Uterus (tissue), 4 donors: ENCODE measurements around the gene TRIM50. TPM values are rescaled to one million over a fixed set of nuclear protein-coding genes. Genes with fewer than 3 reads are reported as not detected.
"Not testable (repeated sequence)": the region's sequence is repeated elsewhere in the genome, so short reads cannot be mapped to it uniquely, and the experiment has no call there.

Experiments
- DNase-seq, 2 donors: peaks; one replicate each; pipeline ENCODE4 v3.0.0-alpha.2; 2019 to 2020
- H3K27ac ChIP-seq, 2 donors: fragments of 200-600 bp; sonication (generic); 1 replicate in 1 of 2; 2 replicates in 1 of 2; pipeline ENCODE4 v1.5.1; 2016 to 2018
- H3K27me3 ChIP-seq, 2 donors: fragments of 200-600 bp; sonication (generic); one replicate each; pipeline ENCODE4 v1.5.1; 2018 to 2019; ENCODE audit warnings: control low read depth in 1 of 2
- H3K36me3 ChIP-seq, 2 donors: fragments of 200-600 bp; sonication (generic); one replicate each; pipeline ENCODE4 v1.5.1; 2019; ENCODE audit warnings: control low read depth in 1 of 2
- H3K4me1 ChIP-seq, 2 donors: fragments of 200-600 bp; sonication (generic); one replicate each; pipeline ENCODE4 v1.5.1; 2018 to 2019; ENCODE audit warnings: control low read depth in 1 of 2
- H3K4me3 ChIP-seq, 2 donors: fragments of 200-600 bp; sonication (generic); 1 replicate in 1 of 2; 2 replicates in 1 of 2; pipeline ENCODE4 v1.5.1; 2018 to 2019; ENCODE audit warnings: mild to moderate bottlenecking in 1 of 2
- H3K9me3 ChIP-seq, 2 donors: fragments of 200-600 bp; sonication (generic); one replicate each; pipeline ENCODE4 v1.5.1; 2019; ENCODE audit warnings: control low read depth in 1 of 2
- CTCF ChIP-seq, 4 experiments: fragments of 200-600 bp in 2 of 4; fragments of 450-650 bp in 2 of 4; sonication (generic) in 2 of 4; IDR thresholded peaks; one replicate each; pipeline ENCODE4 v1.5.1; 2016 to 2019; ENCODE audit warnings: antibody characterized with exemption in 4 of 4, mild to moderate bottlenecking in 2 of 4, moderate library complexity in 1 of 4
- POLR2A ChIP-seq, 2 donors: fragments of 450-650 bp; IDR thresholded peaks; one replicate each; pipeline ENCODE4 v1.6.1; 2016; ENCODE audit warnings: antibody characterized with exemption in 2 of 2, mild to moderate bottlenecking in 1 of 2, moderate library complexity in 1 of 2
- intact Hi-C: fragments of 100-400 bp; cut with DNase I; formaldehyde crosslinking; loops from one replicate; pipeline ENCODE4 v1.15.1; 2023; ENCODE audit warnings: low total_unique reads
- total RNA-seq, 4 donors: library from RNA; depleted of rRNA in 3 of 4; stranded (reverse); fragments of >200 nt in 3 of 4; gene quantifications; one replicate each; pipeline versions ENCODE4 v1.1.0 to v1.2.4, GENCODE V29; 2014 to 2023
- donor health status: DM: yes; HTN: yes; CAD: no.

Gene TRIM50
- total RNA-seq, 4 donors from 2014 or later: 0.21 TPM; not detected in 3

GRCh38 chr7:73307436-73307835, 20.4 kb downstream of the TRIM50 start:
- no peaks in the 10 kb centered on the region for H3K36me3 ChIP-seq
- H3K27me3 ChIP-seq: no peaks in the 10 kb centered on the region
- no peak overlapping the region for H3K4me3 ChIP-seq
- peaks cover 0 to 3% of the 10 kb centered on the region in 2 donors for H3K4me1 ChIP-seq
- intact Hi-C loops: no loop called here
- no peak overlapping the region for H3K27ac ChIP-seq
- TF ChIP-seq CTCF (IDR thresholded peaks at IDR 0.05) (no peak), POLR2A (IDR thresholded peaks at IDR 0.05) (no peak)
- H3K9me3 ChIP-seq: no peaks in the 10 kb centered on the region
- no peak for DNase-seq

- DNase-seq, H3K4me3 ChIP-seq, H3K4me1 ChIP-seq, intact Hi-C loops, H3K27ac ChIP-seq, H3K27me3 ChIP-seq, H3K36me3 ChIP-seq, H3K9me3 ChIP-seq: not testable (repeated sequence)
Measured at GRCh38 chr7:73304612-73305387, 23.1 kb downstream of the TRIM50 start.

GRCh38 chr7:73304071-73304470, 23.8 kb downstream of the TRIM50 start:
- Histone ChIP-seq H3K27me3 (no peaks in the 10 kb centered on the region), H3K4me1 (peaks cover 0 to 2% of the 10 kb centered on the region in 2 donors), H3K27ac (no peak overlapping the region), H3K4me3 (no peak overlapping the region), H3K9me3 (no peaks in the 10 kb centered on the region), H3K36me3 (no peaks in the 10 kb centered on the region)
- DNase-seq: no peak
- TF ChIP-seq CTCF (IDR thresholded peaks at IDR 0.05): no peak
- no peak for TF ChIP-seq POLR2A (IDR thresholded peaks at IDR 0.05)
- intact Hi-C loops: no loop called here

- Histone ChIP-seq H3K9me3 (no peaks in the 10 kb centered on the region), H3K36me3 (no peaks in the 10 kb centered on the region), H3K27me3 (no peaks in the 10 kb centered on the region), H3K4me1 (no peaks in the 10 kb centered on the region), H3K27ac (no peak overlapping the region), H3K4me3 (no peak overlapping the region)
- no peak for DNase-seq
- TF ChIP-seq CTCF (IDR thresholded peaks at IDR 0.05): no peak
- TF ChIP-seq POLR2A (IDR thresholded peaks at IDR 0.05): no peak
- intact Hi-C loops: no loop called here
Measured at GRCh38 chr7:73303546-73303945, 24.3 kb downstream of the TRIM50 start.

GRCh38 chr7:73302846-73303245, 25.0 kb downstream of the TRIM50 start:
- H3K4me3 ChIP-seq, H3K9me3 ChIP-seq, H3K4me1 ChIP-seq, DNase-seq, H3K27ac ChIP-seq, intact Hi-C loops, H3K27me3 ChIP-seq, H3K36me3 ChIP-seq: not testable (repeated sequence)

- H3K27me3 ChIP-seq, DNase-seq, H3K9me3 ChIP-seq, H3K4me3 ChIP-seq, H3K36me3 ChIP-seq, H3K4me1 ChIP-seq, H3K27ac ChIP-seq, intact Hi-C loops: not testable (repeated sequence)
Measured at GRCh38 chr7:73301108-73301507, 26.8 kb downstream of the TRIM50 start.

- H3K9me3 ChIP-seq, H3K36me3 ChIP-seq, H3K4me3 ChIP-seq, DNase-seq, H3K27me3 ChIP-seq, intact Hi-C loops, H3K27ac ChIP-seq, H3K4me1 ChIP-seq: not testable (repeated sequence)
Measured at GRCh38 chr7:73299812-73300211, 28.1 kb downstream of the TRIM50 start.

- H3K27me3 ChIP-seq, H3K4me3 ChIP-seq, DNase-seq, intact Hi-C loops, H3K4me1 ChIP-seq, H3K27ac ChIP-seq, H3K36me3 ChIP-seq, H3K9me3 ChIP-seq: not testable (repeated sequence)
Measured at GRCh38 chr7:73297706-73298105, 30.2 kb downstream of the TRIM50 start.

- H3K4me1 ChIP-seq, H3K36me3 ChIP-seq, H3K9me3 ChIP-seq, H3K4me3 ChIP-seq, intact Hi-C loops, DNase-seq, H3K27me3 ChIP-seq, H3K27ac ChIP-seq: not testable (repeated sequence)
Measured at GRCh38 chr7:73297235-73297634, 30.6 kb downstream of the TRIM50 start.

GRCh38 chr7:73277210-73277609, 50.7 kb downstream of the TRIM50 start:
- H3K36me3 ChIP-seq, H3K4me1 ChIP-seq, H3K4me3 ChIP-seq, intact Hi-C loops, H3K27me3 ChIP-seq, H3K27ac ChIP-seq, DNase-seq, H3K9me3 ChIP-seq: not testable (repeated sequence)
